ENCODE results near the gene OVOL1. TPM values are rescaled to one million over a fixed set of nuclear protein-coding genes. Genes with fewer than 3 reads are reported as not detected.

Gene OVOL1
- total and polyA plus RNA-seq, 2 of the 13 experiments (the other 11 are each of a cell fraction or from before 2014, with no cell fraction given), result 0.01 TPM; not detected in 1

- BruUV-seq (replicated peaks), result no TSS peak
These were observed 46.6 kb downstream of the OVOL1 start, which contains the start of gene SNX32 for GRCh38 chr11:65833297-65834030. Gene SNX32, plus strand, starts transcription at chr11:65833963. Its CDS starts 103 bp downstream, at chr11:65834066.

More at GRCh38 chr11:65833297-65834030, 46.6 kb downstream of the OVOL1 start, which contains the start of gene SNX32:
- Histone ChIP-seq H3K79me2 (ENCODE audit: insufficient read depth, low read length) (no peaks in the 10 kb centered on the region), H3K4me2 (ENCODE audit: low read depth, low read length) (no peak within 1 kb of the TSS), H4K20me1 (ENCODE audit: insufficient read depth, low read length) (no peaks in the 10 kb centered on the region), H3K9ac (ENCODE audit: insufficient read depth, low read depth, low read length) (no peak within 1 kb of the TSS), H3K27ac (ENCODE audit: extremely low read length, insufficient read depth, low read length) (no peak within 1 kb of the TSS), H3K27me3 (ENCODE audit: control insufficient read depth in 1 of 2, insufficient read depth in 2 of 2, low read length in 2 of 2) (peaks cover 0 to 27% of the 10 kb centered on the region in 2 experiments; a peak in 1 of 5 replicates), H3K36me3 (replicated peaks in 1 of 2; ENCODE audit: control insufficient read depth in 1 of 2, insufficient read depth in 2 of 2, low read length in 2 of 2) (no peaks in the 10 kb centered on the region), H2AFZ (ENCODE audit: low read length) (no peak within 1 kb of the TSS), H3K9me3 (ENCODE audit: low read length) (no peaks in the 10 kb centered on the region), H3K4me3 (replicated peaks in 1 of 3; ENCODE audit: insufficient read depth in 1 of 3, low read depth in 2 of 3, low read length in 3 of 3) (no peak within 1 kb of the TSS), H3K4me1 (ENCODE audit: insufficient read depth, low read length) (no peaks in the 10 kb centered on the region)
- WGBS (ENCODE audit: low lambda C conversion rate), result 53% methylated on average over 52 of the region's 63 CpGs
- ATAC-seq (peak; percentile 31; the same call in 1 of the 3 replicates), FAIRE-seq (no peak), DNase-seq (ENCODE audit: low spot score) (no peak)
- POLR2A ChIA-PET, result no interaction called here
- TF ChIP-seq ZFP91 (CRISPR knock-in tag; IDR thresholded peaks at IDR 0.05; ENCODE audit: borderline replicate concordance) (peak; percentile 97), HNRNPK (IDR thresholded peaks at IDR 0.05; ENCODE audit: low read depth, low read length, poor library complexity, severe bottlenecking) (peak; percentile 81), HOMEZ (CRISPR knock-in tag; IDR thresholded peaks at IDR 0.05; ENCODE audit: low read depth) (no peak), SP2 (CRISPR knock-in tag; IDR thresholded peaks at IDR 0.05) (peak; percentile 52), NFYB (CRISPR knock-in tag; IDR thresholded peaks at IDR 0.05) (peak; percentile 70), NFYC (CRISPR knock-in tag; IDR thresholded peaks at IDR 0.05) (peak; percentile 55; the same call in 1 of the 2 replicates)
- intact Hi-C loops (cut with micrococcal nuclease; ENCODE audit: unreplicated experiment) (no loop called here), in situ Hi-C loops (cut with HindIII; ENCODE audit: extremely low pct_ligation_motif_present, low pct_unique_long_range_greater_than_20kb) (no loop called here)
- CTCF ChIA-PET (ENCODE audit: low intra/inter-chr PET ratio, low total read pairs), result no interaction called here

Data from HepG2 (cell line).